H1 (cell line): ENCODE results near the gene APEX2. TPM values are rescaled to one million over a fixed set of nuclear protein-coding genes. Genes with fewer than 3 reads are reported as not detected.
A peak's percentile ranks its signal among the peaks of the same experiment; 100 is the strongest.

Experiments
- CTCF ChIA-PET: fragments of 300-600 bp; sonication (Branson Sonifier 250); formaldehyde crosslinking; loops from one replicate; lab custom pipeline; 2021; ENCODE audit not compliant: partially characterized antibody; lab: Charles Lee
- POLR2A ChIA-PET: fragments of 300-600 bp; sonication (Branson Sonifier 250); formaldehyde crosslinking; loops from one replicate; lab custom pipeline; 2021; ENCODE audit warnings: inconsistent platforms; ENCODE audit not compliant: partially characterized antibody; lab: Charles Lee
- DNase-seq, 2 experiments: peaks; one replicate each; pipeline versions ENCODE4 v3.0.0 to v3.0.0-alpha.2; 2010 to 2022; ENCODE audit warnings: low spot score in 2 of 2, low read depth in 1 of 2, mixed read lengths in 1 of 2
- FAIRE-seq: peaks from 2 replicates; lab custom pipeline; 2011; peaks lifted over from hg19 to GRCh38; lab: Jason Lieb, UNC
- H2AFZ ChIP-seq: 2 replicates; pipeline ENCODE4 v1.8.1; 2012; ENCODE audit warnings: low read length, inconsistent platforms
- H2AK5ac ChIP-seq: 2 replicates; pipeline ENCODE4 v1.6.1; 2013; ENCODE audit warnings: low read depth, low read length
- H2BK120ac ChIP-seq: replicated peaks from 2 replicates; pipeline ENCODE3; 2013; ENCODE audit warnings: low read depth, low read length, inconsistent platforms
- H2BK12ac ChIP-seq: 2 replicates; pipeline ENCODE4 v1.6.1; 2013; ENCODE audit warnings: low read depth, low read length
- H2BK15ac ChIP-seq: 2 replicates; pipeline ENCODE4 v1.6.1; 2013; ENCODE audit warnings: low read length
- H2BK20ac ChIP-seq: 2 replicates; pipeline ENCODE4 v1.6.1; 2013; ENCODE audit warnings: low read length
- H2BK5ac ChIP-seq: 2 replicates; pipeline ENCODE4 v1.6.1; 2013; ENCODE audit warnings: low read depth, low read length
- H3K14ac ChIP-seq: 2 replicates; pipeline ENCODE4 v1.6.1; 2013; ENCODE audit warnings: inconsistent platforms; ENCODE audit not compliant: insufficient read length
- H3K18ac ChIP-seq: 2 replicates; pipeline ENCODE4 v1.6.1; 2013; ENCODE audit warnings: low read length; ENCODE audit errors: extremely low read depth
- H3K23ac ChIP-seq: 2 replicates; pipeline ENCODE4 v1.6.1; 2013; ENCODE audit warnings: inconsistent platforms; ENCODE audit not compliant: insufficient read length
- H3K23me2 ChIP-seq: 2 replicates; pipeline ENCODE4 v1.6.1; 2013; ENCODE audit warnings: low read depth, low read length
- H3K27ac ChIP-seq: 2 replicates; pipeline ENCODE4 v1.6.1; 2011; ENCODE audit warnings: low read depth, low read length, inconsistent platforms
- H3K27me3 ChIP-seq, 4 experiments: replicated peaks in 1 of 4; 1 replicate in 1 of 4; 2 replicates in 3 of 4; pipeline versions ENCODE4 v1.6.1 to v1.8.1; 2011 to 2013; ENCODE audit warnings: low read length in 3 of 4, mild to moderate bottlenecking in 3 of 4, inconsistent platforms in 2 of 4, mixed read lengths in 2 of 4, moderate library complexity in 1 of 4; ENCODE audit not compliant: control insufficient read depth in 3 of 4, insufficient read depth in 3 of 4; ENCODE audit errors: extremely low read depth in 1 of 4
- H3K36me3 ChIP-seq, 4 experiments: 2 replicates each; pipeline versions ENCODE4 v1.6.1 to v1.8.1; 2011 to 2013; ENCODE audit warnings: mild to moderate bottlenecking in 4 of 4, low read length in 3 of 4, moderate library complexity in 2 of 4, control low read depth in 1 of 4, inconsistent platforms in 1 of 4; ENCODE audit not compliant: insufficient read depth in 4 of 4, control insufficient read depth in 2 of 4
- H3K4ac ChIP-seq: replicated peaks from 2 replicates; pipeline ENCODE3; 2013; ENCODE audit warnings: low read length, low read depth, mixed read lengths, inconsistent platforms; ENCODE audit not compliant: insufficient read length
- H3K4me1 ChIP-seq, 4 experiments: replicated peaks in 1 of 4; 1 replicate in 1 of 4; 2 replicates in 3 of 4; pipeline versions ENCODE4 v1.6.1 to v1.8.1; 2011 to 2013; ENCODE audit warnings: low read length in 3 of 4, inconsistent platforms in 2 of 4, mixed read lengths in 1 of 4; ENCODE audit not compliant: insufficient read depth in 4 of 4, control insufficient read depth in 3 of 4
- H3K4me2 ChIP-seq, 2 experiments: 2 replicates each; pipeline versions ENCODE4 v1.6.1 to v1.8.1; 2011 to 2013; ENCODE audit warnings: low read depth in 2 of 2, low read length in 2 of 2, control low read depth in 1 of 2, inconsistent platforms in 1 of 2, mild to moderate bottlenecking in 1 of 2; ENCODE audit not compliant: insufficient read depth in 1 of 2
- H3K4me3 ChIP-seq, 4 experiments: fragments of 200-600, 300-600 bp in 1 of 4; sonication (generic), shearing (Covaris generic), sonication (Bioruptor Twin) in 1 of 4; 2 replicates each; pipeline versions ENCODE4 v1.5.1 to v1.8.1; 2011 to 2016; ENCODE audit warnings: low read length in 4 of 4, low read depth in 3 of 4, control low read depth in 2 of 4, inconsistent platforms in 2 of 4, mild to moderate bottlenecking in 2 of 4, mixed read lengths in 1 of 4, moderate library complexity in 1 of 4; ENCODE audit not compliant: insufficient read depth in 2 of 4; ENCODE audit errors: extremely low read depth in 1 of 4
- H3K56ac ChIP-seq: replicated peaks from 2 replicates; pipeline ENCODE3; 2013; ENCODE audit warnings: low read depth, mild to moderate bottlenecking, mixed read lengths, low read length, inconsistent platforms; ENCODE audit not compliant: insufficient read length
- H3K79me1 ChIP-seq: 2 replicates; pipeline ENCODE4 v1.6.1; 2013; ENCODE audit warnings: low read depth, low read length, control low read depth
- H3K79me2 ChIP-seq, 2 experiments: 2 replicates each; pipeline versions ENCODE4 v1.6.1 to v1.8.1; 2012 to 2013; ENCODE audit warnings: low read length in 2 of 2, mild to moderate bottlenecking in 2 of 2, inconsistent platforms in 1 of 2; ENCODE audit not compliant: insufficient read depth in 2 of 2, control insufficient read depth in 1 of 2
- H3K9ac ChIP-seq, 4 experiments: replicated peaks in 1 of 4; 1 replicate in 1 of 4; 2 replicates in 3 of 4; pipeline versions ENCODE4 v1.6.1 to v1.8.1; 2011 to 2013; ENCODE audit warnings: low read depth in 3 of 4, low read length in 3 of 4, control low read depth in 2 of 4, mild to moderate bottlenecking in 2 of 4, moderate library complexity in 2 of 4, inconsistent platforms in 1 of 4; ENCODE audit errors: extremely low read depth in 1 of 4
- H3K9me3 ChIP-seq, 2 experiments: 2 replicates each; pipeline versions ENCODE4 v1.6.1 to v1.8.1; 2012 to 2013; ENCODE audit warnings: mild to moderate bottlenecking in 2 of 2, moderate library complexity in 2 of 2, control low read depth in 1 of 2, inconsistent platforms in 1 of 2, low read depth in 1 of 2, low read length in 1 of 2, mixed read lengths in 1 of 2; ENCODE audit not compliant: insufficient read depth in 2 of 2
- H4K20me1 ChIP-seq, 2 experiments: replicated peaks in 1 of 2; 2 replicates each; pipeline versions ENCODE3 to v1.8.1; 2011 to 2013; ENCODE audit warnings: inconsistent platforms in 2 of 2, low read length in 2 of 2, mild to moderate bottlenecking in 1 of 2; ENCODE audit not compliant: insufficient read depth in 2 of 2, control insufficient read depth in 1 of 2
- H4K5ac ChIP-seq: 2 replicates; pipeline ENCODE4 v1.6.1; 2013; ENCODE audit warnings: low read length, low read depth, mixed read lengths, inconsistent platforms; ENCODE audit not compliant: insufficient read length
- H4K8ac ChIP-seq: 2 replicates; pipeline ENCODE4 v1.8.0; 2013; ENCODE audit warnings: mild to moderate bottlenecking, moderate library complexity, low read length, inconsistent platforms; ENCODE audit not compliant: insufficient read depth; ENCODE audit errors: extremely low read depth
- H4K91ac ChIP-seq: replicated peaks from 2 replicates; pipeline ENCODE3; 2013; ENCODE audit warnings: low read length, mixed read lengths, inconsistent platforms; ENCODE audit not compliant: insufficient read length
- HDAC2 ChIP-seq, 2 experiments: fragments of 300-600 bp in 1 of 2; sonication (generic) in 1 of 2; IDR thresholded peaks; 2 replicates each; pipeline ENCODE4 v1.6.1; 2011 to 2012; ENCODE audit warnings: low read depth in 2 of 2, low read length in 2 of 2, mild to moderate bottlenecking in 2 of 2, moderate library complexity in 2 of 2, borderline replicate concordance in 1 of 2, inconsistent platforms in 1 of 2
- RAD21 ChIP-seq, 2 experiments: IDR thresholded peaks in 1 of 2; conservative IDR thresholded peaks in 1 of 2; 2 replicates each; pipeline ENCODE4 v1.6.1; 2011; ENCODE audit warnings: low read depth in 2 of 2, low read length in 2 of 2, improper control_type of control experiment in 1 of 2, inconsistent platforms in 1 of 2, mild to moderate bottlenecking in 1 of 2, moderate library complexity in 1 of 2
- SP4 ChIP-seq: IDR thresholded peaks from 2 replicates; pipeline ENCODE4 v1.6.1; 2012; ENCODE audit warnings: low read length, inconsistent platforms
- TAF1 ChIP-seq: IDR thresholded peaks from 2 replicates; pipeline ENCODE4 v1.6.1; 2011; ENCODE audit warnings: mild to moderate bottlenecking, low read depth, low read length
- WGBS, 2 experiments: shearing (Covaris generic) in 1 of 2; methylation state at CpG; one replicate each; pipeline versions ENCODE4 v1.1.6 to v1.1.7; 2013 to 2015; ENCODE audit warnings: low lambda C conversion rate in 2 of 2, mixed read lengths in 2 of 2, inconsistent platforms in 1 of 2, low coverage in 1 of 2, missing lambda C conversion rate in 1 of 2; ENCODE audit not compliant: insufficient replicate concordance in 2 of 2, insufficient coverage in 1 of 2, insufficient read length in 1 of 2; ENCODE audit errors: extremely low coverage in 1 of 2, missing lambda C conversion rate in 1 of 2; 5-methylcytosine and 5-hydroxymethylcytosine counted together
- polyA plus RNA-seq, 7 experiments: library from polyadenylated mRNA; depleted of rRNA in 3 of 7; stranded (reverse) in 5 of 7; unstranded in 2 of 7; fragments of >200 nt in 5 of 7; fragments of 200-250 nt in 2 of 7; gene quantifications; 1 replicate in 5 of 7; 2 replicates in 1 of 7; 4 replicates in 1 of 7; pipeline versions ENCODE4 v1.2.1 to v1.2.3, GENCODE V29; 2011 to 2013; ENCODE audit warnings: missing spikeins in 2 of 7, mixed read lengths in 2 of 7
- total RNA-seq: library from RNA; stranded (reverse); fragmentation: NEBNext Ultra II Directional; extraction: Animal tissue kit (Norgen Biotek cat#: 25700); gene quantifications from 2 replicates; pipeline ENCODE4 v1.2.1, GENCODE V29; 2021
- TF ChIP-seq, protein P1 (sequence below), 3 experiments: IDR thresholded peaks; 1 replicate in 2 of 3; 2 replicates in 1 of 3; pipeline versions ENCODE4 v1.5.1 to v1.6.1; 2011; ENCODE audit warnings: low read length in 3 of 3, mild to moderate bottlenecking in 3 of 3, inconsistent platforms in 2 of 3, low read depth in 1 of 3, moderate library complexity in 1 of 3; ENCODE audit not compliant: insufficient read depth in 1 of 3; ENCODE audit errors: control extremely low read depth in 1 of 3

Gene APEX2
- total and polyA plus RNA-seq, 2 of the 8 experiments (the other 6 are each of a cell fraction or from before 2014, with no cell fraction given), result 18.9 to 36.4 TPM

DNA sequence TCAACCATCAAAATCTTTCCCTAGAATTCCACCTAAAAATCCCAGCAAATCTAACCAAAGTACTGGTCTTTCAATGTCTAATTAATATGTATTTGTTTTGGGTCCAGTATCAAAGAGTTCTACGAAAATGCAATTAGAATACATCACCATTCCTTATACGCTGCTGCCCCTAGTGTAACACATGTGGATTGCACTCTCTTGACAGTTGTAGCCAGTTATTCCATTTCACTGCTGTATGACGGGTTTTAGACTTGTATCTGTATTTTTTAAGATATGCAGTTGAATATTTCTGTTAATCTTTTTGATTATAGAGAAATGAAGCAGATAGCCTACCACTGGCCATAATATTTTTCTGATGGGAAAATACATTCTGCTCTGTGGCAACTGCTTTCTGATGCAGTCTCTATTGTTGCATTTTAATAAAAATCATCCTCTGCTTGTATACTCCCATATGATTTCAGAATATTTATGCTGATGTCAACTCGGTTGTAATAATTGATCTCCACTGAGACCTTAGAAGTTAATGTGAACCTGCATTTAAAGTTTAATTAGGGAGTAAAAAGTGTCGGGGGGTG, 57.6 kb downstream of the APEX2 start:
- no peak overlapping the region for H3K23ac ChIP-seq
- no peak overlapping the region for H3K56ac ChIP-seq
- no peak overlapping the region for H4K8ac ChIP-seq
- no peak overlapping the region for H3K14ac ChIP-seq
- no peak overlapping the region for H2AFZ ChIP-seq
- no peak overlapping the region for H2BK20ac ChIP-seq
- H3K79me1 ChIP-seq, result no peaks in the 10 kb centered on the region
- no peak overlapping the region for H4K5ac ChIP-seq
- no peak overlapping the region for H3K4me3 ChIP-seq
- ChIA-PET POLR2A (no interaction called here), CTCF (interaction anchor here (1.0 kb wide), 1 partner anchor 505 kb away, joined by 3 read pairs; no protein-coding TSS in a partner anchor)
- no peak overlapping the region for H2BK120ac ChIP-seq
- TF ChIP-seq RAD21 (IDR thresholded peaks at IDR 0.05 in 1 of 2, conservative IDR thresholded peaks at IDR 0.05 in 1 of 2; ENCODE audit: low read depth in 2 of 2, low read length in 2 of 2) (peak; percentile 73 to 77), HDAC2 (IDR thresholded peaks at IDR 0.05; ENCODE audit: borderline replicate concordance in 1 of 2, low read depth in 2 of 2, low read length in 2 of 2) (no peak), SP4 (no peak), TAF1 (no peak)
- TF ChIP-seq, protein P1, sequence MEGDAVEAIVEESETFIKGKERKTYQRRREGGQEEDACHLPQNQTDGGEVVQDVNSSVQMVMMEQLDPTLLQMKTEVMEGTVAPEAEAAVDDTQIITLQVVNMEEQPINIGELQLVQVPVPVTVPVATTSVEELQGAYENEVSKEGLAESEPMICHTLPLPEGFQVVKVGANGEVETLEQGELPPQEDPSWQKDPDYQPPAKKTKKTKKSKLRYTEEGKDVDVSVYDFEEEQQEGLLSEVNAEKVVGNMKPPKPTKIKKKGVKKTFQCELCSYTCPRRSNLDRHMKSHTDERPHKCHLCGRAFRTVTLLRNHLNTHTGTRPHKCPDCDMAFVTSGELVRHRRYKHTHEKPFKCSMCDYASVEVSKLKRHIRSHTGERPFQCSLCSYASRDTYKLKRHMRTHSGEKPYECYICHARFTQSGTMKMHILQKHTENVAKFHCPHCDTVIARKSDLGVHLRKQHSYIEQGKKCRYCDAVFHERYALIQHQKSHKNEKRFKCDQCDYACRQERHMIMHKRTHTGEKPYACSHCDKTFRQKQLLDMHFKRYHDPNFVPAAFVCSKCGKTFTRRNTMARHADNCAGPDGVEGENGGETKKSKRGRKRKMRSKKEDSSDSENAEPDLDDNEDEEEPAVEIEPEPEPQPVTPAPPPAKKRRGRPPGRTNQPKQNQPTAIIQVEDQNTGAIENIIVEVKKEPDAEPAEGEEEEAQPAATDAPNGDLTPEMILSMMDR (IDR thresholded peaks at IDR 0.05; ENCODE audit: control extremely low read depth in 1 of 3, insufficient read depth in 1 of 3, low read depth in 1 of 3, low read length in 3 of 3), result peak in 2 of 3 experiments; percentile 25 to 54; a peak in 2 of 4 replicates
- H3K4me1 ChIP-seq, result no peaks in the 10 kb centered on the region
- no peak overlapping the region for H3K9ac ChIP-seq
- H2AK5ac ChIP-seq, result no peak overlapping the region
- no peak overlapping the region for H2BK12ac ChIP-seq
- H3K27ac ChIP-seq, result no peak overlapping the region
- H3K79me2 ChIP-seq, result no peaks in the 10 kb centered on the region
- FAIRE-seq (no peak), DNase-seq (peak in 1 of 2 experiments; percentile 32)
- H3K18ac ChIP-seq, result no peak overlapping the region
- no peak overlapping the region for H3K4me2 ChIP-seq
- H3K4ac ChIP-seq, result no peak overlapping the region
- no peak overlapping the region for H4K91ac ChIP-seq
- no peak overlapping the region for H2BK5ac ChIP-seq
- no peaks in the 10 kb centered on the region for H3K23me2 ChIP-seq
- no peak overlapping the region for H2BK15ac ChIP-seq
- no peaks in the 10 kb centered on the region for H3K36me3 ChIP-seq
- no peaks in the 10 kb centered on the region for H4K20me1 ChIP-seq
- 35% methylated on average over 5 of the region's 5 CpGs; no CpG with 5 or more reads in 1 of the 2 experiments for WGBS, 2 experiments
- H3K27me3 ChIP-seq, result no peaks in the 10 kb centered on the region
- H3K9me3 ChIP-seq, result peaks cover 0 to under 1% of the 10 kb centered on the region in 2 experiments; a peak in 1 of 4 replicates
